ENCODE measurements around the gene COL21A1.

Gene COL21A1

DNA sequence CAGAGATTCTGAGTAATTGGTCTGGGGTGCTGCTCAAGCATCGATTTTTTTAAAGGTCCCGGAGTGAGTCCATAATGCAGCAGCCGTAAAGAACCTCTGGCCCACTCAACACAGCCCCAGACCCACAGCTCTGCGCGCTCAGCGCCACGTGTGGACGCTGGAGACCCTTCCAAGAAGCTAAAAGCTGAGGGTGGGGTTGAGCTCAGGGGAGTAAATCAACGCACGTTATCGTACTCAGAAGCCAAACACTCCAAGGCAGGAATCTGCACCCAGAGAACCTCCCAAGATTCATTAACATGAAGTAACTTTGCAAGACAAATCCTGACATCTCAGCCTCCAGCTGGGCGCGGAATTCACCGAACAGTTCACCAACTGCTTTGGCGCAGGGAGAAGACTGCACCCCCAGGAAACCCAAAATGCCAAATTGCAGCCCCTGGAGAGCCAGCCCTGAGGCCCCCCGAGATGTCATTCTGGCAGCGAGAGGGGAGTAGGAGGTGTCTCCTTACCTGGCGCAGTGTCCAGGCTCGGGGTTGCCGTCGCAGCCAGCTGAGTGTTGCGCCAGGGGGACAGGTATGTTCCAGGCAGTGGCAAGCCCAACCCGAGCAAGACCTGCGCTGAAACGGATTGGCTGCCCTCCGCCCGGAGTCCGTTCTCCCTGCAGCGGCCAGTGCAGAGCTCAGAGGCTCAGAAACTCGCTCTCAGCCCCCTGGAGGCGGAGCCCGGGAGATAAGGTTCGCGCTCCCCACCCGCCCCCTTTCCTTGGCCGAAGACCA lies at the start of gene COL21A1:
Gene COL21A1, minus strand, starts transcription at position 700 of the 773 bp plus-strand sequence. CDS start 64,962 bp downstream, outside the sequence.
- Histone ChIP-seq H3K27me3 (replicated peaks; ENCODE audit: control insufficient read depth, insufficient read depth, low read length) (no peaks in the 10 kb centered on the region; the same call in none of the 2 replicates), H3K36me3 (ENCODE audit: control insufficient read depth, insufficient read depth, low read length) (no peaks in the 10 kb centered on the region), H3K4me3 (replicated peaks; ENCODE audit: low read depth, low read length) (no peak within 1 kb of the TSS)
- DNase-seq (ENCODE audit: extremely low read depth, insufficient read length): no peak
- TF ChIP-seq, protein P1, sequence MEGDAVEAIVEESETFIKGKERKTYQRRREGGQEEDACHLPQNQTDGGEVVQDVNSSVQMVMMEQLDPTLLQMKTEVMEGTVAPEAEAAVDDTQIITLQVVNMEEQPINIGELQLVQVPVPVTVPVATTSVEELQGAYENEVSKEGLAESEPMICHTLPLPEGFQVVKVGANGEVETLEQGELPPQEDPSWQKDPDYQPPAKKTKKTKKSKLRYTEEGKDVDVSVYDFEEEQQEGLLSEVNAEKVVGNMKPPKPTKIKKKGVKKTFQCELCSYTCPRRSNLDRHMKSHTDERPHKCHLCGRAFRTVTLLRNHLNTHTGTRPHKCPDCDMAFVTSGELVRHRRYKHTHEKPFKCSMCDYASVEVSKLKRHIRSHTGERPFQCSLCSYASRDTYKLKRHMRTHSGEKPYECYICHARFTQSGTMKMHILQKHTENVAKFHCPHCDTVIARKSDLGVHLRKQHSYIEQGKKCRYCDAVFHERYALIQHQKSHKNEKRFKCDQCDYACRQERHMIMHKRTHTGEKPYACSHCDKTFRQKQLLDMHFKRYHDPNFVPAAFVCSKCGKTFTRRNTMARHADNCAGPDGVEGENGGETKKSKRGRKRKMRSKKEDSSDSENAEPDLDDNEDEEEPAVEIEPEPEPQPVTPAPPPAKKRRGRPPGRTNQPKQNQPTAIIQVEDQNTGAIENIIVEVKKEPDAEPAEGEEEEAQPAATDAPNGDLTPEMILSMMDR (IDR thresholded peaks at IDR 0.05; ENCODE audit: insufficient read depth, low read length, poor library complexity, severe bottlenecking): no peak

DNA sequence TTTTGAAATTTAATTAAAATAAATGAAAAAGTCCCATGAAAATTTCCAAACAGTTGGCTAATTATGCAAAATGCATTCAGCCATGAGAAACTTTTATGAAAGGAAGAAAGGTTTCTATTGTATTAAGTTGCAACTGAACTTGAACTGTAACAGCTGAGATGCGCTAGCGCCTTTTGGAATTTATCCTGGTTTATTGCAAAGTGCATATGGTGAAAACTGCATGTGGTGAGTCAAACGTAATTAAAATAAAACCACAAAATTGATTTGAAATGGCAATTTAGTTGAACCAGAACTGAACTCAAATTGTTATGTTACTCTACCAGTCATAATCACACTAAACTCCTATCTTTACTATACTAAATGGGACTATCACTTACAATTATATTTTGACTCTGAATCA lies 46.4 kb upstream of the COL21A1 start:
- Histone ChIP-seq H3K27me3 (replicated peaks; ENCODE audit: control insufficient read depth, insufficient read depth, low read length) (no peaks in the 10 kb centered on the region), H3K4me3 (replicated peaks; ENCODE audit: low read depth, low read length) (no peak overlapping the region), H3K36me3 (ENCODE audit: control insufficient read depth, insufficient read depth, low read length) (no peaks in the 10 kb centered on the region)
- no peak for DNase-seq (ENCODE audit: extremely low read depth, insufficient read length)
- TF ChIP-seq, protein P1 (IDR thresholded peaks at IDR 0.05; ENCODE audit: insufficient read depth, low read length, poor library complexity, severe bottlenecking): no peak

DNA sequence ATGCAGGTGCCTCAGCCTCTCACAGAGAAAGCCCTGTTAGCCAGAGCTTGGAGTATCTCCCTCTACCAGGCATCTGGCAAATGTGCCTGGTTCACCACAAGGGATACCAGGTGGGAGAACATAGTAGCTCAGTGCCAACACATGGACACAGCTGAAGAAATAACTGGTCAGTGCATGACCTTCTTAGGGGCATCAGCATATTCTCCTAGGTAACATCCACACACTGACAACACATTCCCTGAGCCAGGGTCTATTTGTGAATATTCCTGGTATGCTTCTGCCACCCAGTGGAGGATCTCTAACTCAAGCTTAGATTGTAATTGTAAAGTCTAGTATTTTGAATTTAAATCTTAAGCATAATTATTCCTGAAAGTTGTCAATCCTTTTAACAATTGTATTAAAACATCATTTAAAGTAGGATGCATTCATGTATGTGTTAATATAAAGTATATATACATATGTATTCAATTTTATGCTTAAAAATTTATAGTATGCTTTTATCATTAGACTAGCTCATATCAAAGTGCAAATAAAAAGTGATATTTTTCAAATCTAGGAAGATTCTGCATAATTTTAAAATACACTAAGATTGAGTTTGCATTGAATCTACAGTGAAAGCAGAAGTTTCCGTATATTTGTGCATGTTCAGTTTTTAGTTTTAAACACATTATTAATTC lies 45.3 kb upstream of the COL21A1 start:
- H3K27me3 ChIP-seq (replicated peaks; ENCODE audit: control insufficient read depth, insufficient read depth, low read length): no peaks in the 10 kb centered on the region
- H3K4me3 ChIP-seq (replicated peaks; ENCODE audit: low read depth, low read length): no peak overlapping the region
- TF ChIP-seq, protein P1 (IDR thresholded peaks at IDR 0.05; ENCODE audit: insufficient read depth, low read length, poor library complexity, severe bottlenecking): peak; percentile 22
- no peaks in the 10 kb centered on the region for H3K36me3 ChIP-seq (ENCODE audit: control insufficient read depth, insufficient read depth, low read length)
- no peak for DNase-seq (ENCODE audit: extremely low read depth, insufficient read length)

DNA sequence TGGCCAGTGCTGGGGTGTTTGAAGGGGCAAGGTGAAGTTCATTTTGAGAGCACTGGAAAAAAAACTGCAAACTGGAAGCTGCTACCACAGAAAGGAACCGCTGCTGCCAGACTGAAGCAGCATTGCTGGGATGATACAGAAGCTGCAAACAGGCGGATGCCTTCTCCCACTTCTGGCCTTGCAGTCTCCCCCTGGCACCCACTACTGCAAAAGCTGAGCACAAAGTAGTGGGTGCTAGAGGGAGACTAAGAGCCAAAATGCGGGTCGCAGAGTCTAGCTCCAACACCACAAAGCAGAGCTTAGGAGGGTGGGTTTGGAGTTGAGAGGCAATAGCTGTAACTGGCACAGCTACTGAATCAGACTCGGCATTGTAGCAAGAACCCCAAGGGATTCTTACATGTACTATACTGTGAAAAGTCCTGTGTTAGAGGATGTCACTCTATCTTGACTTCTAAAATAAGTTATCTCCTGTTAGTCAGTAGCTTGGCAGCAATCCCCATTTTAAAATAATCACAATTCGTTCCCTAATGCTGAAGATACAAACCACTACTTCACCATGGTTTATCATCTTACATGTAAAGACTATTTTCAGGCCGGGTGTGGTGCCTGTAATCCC lies 44.0 kb upstream of the COL21A1 start:
- no peak for DNase-seq (ENCODE audit: extremely low read depth, insufficient read length)
- TF ChIP-seq, protein P1 (IDR thresholded peaks at IDR 0.05; ENCODE audit: insufficient read depth, low read length, poor library complexity, severe bottlenecking): no peak
- Histone ChIP-seq H3K4me3 (replicated peaks; ENCODE audit: low read depth, low read length) (no peak overlapping the region), H3K27me3 (replicated peaks; ENCODE audit: control insufficient read depth, insufficient read depth, low read length) (no peaks in the 10 kb centered on the region), H3K36me3 (ENCODE audit: control insufficient read depth, insufficient read depth, low read length) (no peaks in the 10 kb centered on the region)

DNA sequence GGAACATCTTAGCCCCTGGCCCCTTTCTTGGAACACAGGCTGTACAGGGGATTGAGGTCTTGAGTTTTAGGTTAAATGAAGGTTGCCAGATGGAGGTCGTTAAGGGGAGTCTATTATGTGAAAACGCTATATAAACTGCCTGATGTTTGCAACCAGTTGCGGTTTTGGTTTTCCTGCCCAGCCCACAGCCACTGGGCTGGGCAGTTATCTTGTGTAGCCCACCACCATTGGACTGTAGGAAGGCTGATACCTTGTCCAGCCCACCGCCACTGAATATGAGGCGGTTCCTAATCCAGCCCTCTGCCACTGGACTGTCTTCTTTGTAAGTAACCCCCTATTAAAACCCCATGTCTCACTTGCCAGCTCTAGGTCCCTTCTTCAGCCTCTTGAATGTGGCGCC lies 42.3 kb upstream of the COL21A1 start:
- Histone ChIP-seq H3K4me3 (replicated peaks; ENCODE audit: low read depth, low read length) (no peak overlapping the region), H3K36me3 (ENCODE audit: control insufficient read depth, insufficient read depth, low read length) (no peaks in the 10 kb centered on the region), H3K27me3 (replicated peaks; ENCODE audit: control insufficient read depth, insufficient read depth, low read length) (no peaks in the 10 kb centered on the region)
- TF ChIP-seq, protein P1 (IDR thresholded peaks at IDR 0.05; ENCODE audit: insufficient read depth, low read length, poor library complexity, severe bottlenecking): no peak
- no peak for DNase-seq (ENCODE audit: extremely low read depth, insufficient read length)

Measured in GM06990 (cell line).